Measurements from ENCODE around the gene CLSTN2.

Gene CLSTN2

DNA sequence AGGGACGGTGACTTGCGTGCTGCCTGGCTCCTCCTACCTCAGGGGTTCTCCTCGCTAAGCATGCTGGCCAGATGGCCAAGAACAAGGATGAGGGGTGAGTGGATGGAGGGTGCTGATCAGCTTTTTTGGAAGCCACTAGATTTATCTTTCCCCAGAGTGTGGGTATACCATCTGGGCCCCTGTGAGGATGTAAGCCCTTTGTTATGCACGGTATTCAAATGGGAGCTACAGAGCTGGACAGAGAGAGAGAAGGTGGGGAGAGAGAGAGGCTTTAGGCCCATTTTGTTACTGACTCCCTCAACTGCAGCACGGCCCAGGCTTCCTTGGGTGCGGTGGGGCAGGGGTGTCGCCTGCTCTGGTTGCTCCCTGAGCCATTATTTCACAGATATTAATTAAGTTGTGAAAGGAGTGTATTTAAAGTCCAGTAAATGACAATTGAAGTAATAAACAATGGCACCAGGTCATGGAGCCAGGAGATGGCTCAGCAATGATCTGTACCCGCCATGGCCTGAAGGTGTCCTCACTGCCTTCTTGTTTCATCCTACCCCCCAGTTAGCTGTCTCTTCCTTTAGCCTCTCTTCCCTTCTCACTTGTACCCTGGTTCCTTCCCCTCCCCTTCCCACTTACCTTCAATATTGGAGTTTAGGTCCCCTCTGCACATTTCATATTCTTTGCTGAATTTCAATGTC, 158.0 kb downstream of the CLSTN2 start:
- DNase-seq (ENCODE audit: low read depth in 2 of 2), result no peak

DNA sequence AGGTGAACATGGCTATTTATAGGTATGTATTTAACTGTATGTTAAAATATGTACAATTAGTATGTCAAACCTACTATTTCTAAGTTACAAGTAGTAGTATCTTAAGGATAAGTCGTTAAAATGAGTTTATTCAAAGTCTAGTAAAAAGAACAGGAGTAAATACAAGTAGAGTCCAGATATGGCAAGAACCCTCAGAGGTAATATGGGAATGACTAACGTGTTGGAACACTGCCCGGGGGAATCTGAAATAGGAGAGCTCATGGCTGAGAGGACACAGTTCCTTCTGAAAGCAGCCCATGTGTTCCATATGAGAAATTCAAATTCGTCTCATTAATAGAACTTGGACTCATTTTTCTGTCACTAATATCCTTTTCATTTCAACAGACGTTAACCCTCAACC, 158.8 kb downstream of the CLSTN2 start:
- DNase-seq (ENCODE audit: low read depth in 2 of 2), result no peak

GRCh38 chr3:140094487-140094886, 159.5 kb downstream of the CLSTN2 start:
- DNase-seq (ENCODE audit: low read depth in 2 of 2), result no peak

- no peak for DNase-seq (ENCODE audit: low read depth in 2 of 2)
Measured at GRCh38 chr3:140096037-140096436, 161.1 kb downstream of the CLSTN2 start.

- no peak for DNase-seq (ENCODE audit: low read depth in 2 of 2)
Measured at GRCh38 chr3:140097874-140098635, 163.1 kb downstream of the CLSTN2 start.

GRCh38 chr3:140100479-140100878, 165.5 kb downstream of the CLSTN2 start:
- DNase-seq (ENCODE audit: low read depth in 2 of 2), result no peak

GRCh38 chr3:140103166-140103565, 168.2 kb downstream of the CLSTN2 start:
- no peak for DNase-seq (ENCODE audit: low read depth in 2 of 2)

DNA sequence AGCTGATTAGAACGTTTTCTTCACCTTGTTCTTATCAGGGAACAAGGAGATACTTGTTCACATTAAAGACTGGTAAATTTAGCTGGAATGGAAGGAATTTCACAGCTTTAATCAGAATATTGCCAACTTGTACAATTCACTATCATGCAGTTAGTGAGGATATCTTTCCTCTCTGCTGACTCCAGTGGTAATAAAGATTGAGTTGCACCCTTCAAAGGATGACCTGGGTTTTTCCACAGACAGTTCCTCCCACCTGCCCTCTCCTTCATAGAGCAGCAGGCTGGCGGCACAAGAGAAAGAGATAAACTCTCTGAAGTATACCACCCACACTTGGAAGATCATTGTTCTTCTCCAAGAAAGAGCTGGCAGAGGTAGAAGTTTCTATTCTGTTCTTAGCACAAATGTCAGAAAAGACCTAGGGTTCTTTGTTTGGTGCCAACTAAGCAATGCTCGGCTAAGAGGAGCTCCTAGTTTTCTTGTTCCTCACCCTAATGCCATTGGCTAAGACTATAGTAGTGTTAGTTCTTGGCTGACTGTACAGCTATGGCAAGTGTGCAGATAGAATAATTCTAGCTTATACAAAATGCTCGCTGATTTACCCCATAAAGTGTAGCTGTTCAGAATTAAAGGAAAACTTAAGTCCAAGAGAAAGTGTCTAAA, 169.1 kb downstream of the CLSTN2 start:
- no peak for DNase-seq (ENCODE audit: low read depth in 2 of 2)

- DNase-seq (ENCODE audit: low read depth in 2 of 2), result no peak
Measured at GRCh38 chr3:140113996-140114788, 179.2 kb downstream of the CLSTN2 start.

GRCh38 chr3:140114789-140115080, 179.8 kb downstream of the CLSTN2 start:
- no peak for DNase-seq (ENCODE audit: low read depth in 2 of 2)

DNA sequence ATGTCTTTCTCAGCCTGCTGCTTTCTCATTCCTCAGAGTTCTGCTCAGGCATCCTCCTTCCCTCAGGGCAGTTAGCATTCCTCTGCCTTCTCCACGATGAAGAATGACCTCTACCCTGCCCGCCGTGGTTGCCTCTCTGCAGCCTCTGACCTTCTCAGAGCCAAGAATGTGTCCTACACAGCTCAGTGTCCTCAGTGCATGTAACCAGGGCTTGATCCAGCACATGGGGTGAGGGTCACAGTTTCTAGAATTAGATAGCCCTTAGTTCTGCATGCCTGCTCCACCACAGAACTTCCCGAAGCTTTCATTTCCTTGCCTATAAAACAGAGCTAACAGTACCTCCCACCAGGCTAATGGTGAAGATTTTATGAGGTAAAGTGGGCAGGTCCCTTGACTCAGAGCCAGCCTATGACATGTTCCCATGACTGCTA, 182.1 kb downstream of the CLSTN2 start:
- DNase-seq (ENCODE audit: low read depth in 2 of 2), result no peak

DNA sequence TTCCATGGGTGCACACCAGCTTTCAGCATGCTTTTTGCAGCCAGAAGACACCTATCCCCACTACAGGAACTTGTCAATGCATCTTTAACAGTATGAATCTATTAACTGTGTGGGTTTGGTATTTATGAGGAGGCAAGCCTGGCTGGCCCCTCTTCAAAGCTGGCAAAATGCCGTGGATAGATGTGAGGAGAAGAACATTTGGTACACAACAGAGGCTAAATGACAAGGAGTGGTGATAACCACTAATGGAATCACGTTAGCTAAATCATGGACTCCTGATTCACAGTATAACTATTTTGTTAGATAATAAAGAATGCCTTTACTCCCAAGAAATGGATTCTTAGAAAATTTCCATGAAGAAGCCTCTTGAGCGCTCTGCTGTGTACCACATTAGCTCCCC, 187.2 kb downstream of the CLSTN2 start:
- no peak for DNase-seq (ENCODE audit: low read depth in 2 of 2)

GRCh38 chr3:140128217-140128616, 193.2 kb downstream of the CLSTN2 start:
- no peak for DNase-seq (ENCODE audit: low read depth in 2 of 2)

DNA sequence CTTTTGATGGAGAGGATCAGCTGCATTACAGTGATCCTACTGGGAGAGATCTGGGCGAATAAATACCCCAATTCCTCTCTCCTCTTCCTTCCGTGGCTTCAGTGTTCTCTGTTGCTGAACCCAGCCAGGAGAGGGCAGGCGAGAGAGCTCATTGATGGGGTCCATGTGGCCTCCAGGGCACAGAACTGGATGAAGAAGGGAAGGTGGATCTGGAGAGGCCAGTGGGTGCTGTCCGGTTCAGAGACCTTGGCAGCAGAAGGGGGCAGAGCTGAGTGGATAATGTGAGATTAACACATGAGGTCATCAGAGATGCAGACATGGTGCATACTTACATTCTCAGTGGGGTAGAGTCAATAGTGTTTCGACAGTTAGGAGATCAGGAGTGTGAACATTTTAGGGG, 193.6 kb downstream of the CLSTN2 start:
- no peak for DNase-seq (ENCODE audit: low read depth in 2 of 2)

DNA sequence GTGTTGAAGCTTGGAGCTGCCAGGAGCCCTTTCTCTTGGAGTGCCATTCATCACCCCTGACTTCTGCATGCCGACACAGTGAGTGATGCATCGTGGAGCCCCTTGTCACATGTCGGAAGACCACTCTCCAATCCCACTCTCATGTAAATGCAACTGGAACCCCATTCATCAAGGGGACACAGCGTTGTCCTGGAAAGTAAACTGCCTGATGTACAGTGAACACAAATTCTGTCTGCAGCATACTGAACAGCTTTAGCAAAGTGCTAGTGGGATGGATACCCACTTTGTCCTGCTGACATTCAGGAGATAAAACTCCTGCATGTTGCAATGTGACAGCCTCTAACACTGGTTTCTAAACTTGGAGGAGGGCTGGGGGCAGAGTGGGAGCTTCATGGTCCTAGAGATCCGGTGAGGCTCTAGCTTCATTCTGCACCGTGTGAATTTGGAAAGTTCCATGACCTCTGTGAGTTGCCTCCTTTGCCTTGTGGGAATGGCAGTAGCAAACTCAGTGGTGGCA, 194.8 kb downstream of the CLSTN2 start:
- no peak for DNase-seq (ENCODE audit: low read depth in 2 of 2)

- no peak for DNase-seq (ENCODE audit: low read depth in 2 of 2)
Measured at GRCh38 chr3:140131895-140132294, 196.9 kb downstream of the CLSTN2 start.

GRCh38 chr3:140134231-140134965, 199.4 kb downstream of the CLSTN2 start:
- no peak for DNase-seq (ENCODE audit: low read depth in 2 of 2)

- DNase-seq (ENCODE audit: low read depth in 2 of 2), result no peak
Measured at GRCh38 chr3:140135461-140135860, 200.5 kb downstream of the CLSTN2 start.

DNA sequence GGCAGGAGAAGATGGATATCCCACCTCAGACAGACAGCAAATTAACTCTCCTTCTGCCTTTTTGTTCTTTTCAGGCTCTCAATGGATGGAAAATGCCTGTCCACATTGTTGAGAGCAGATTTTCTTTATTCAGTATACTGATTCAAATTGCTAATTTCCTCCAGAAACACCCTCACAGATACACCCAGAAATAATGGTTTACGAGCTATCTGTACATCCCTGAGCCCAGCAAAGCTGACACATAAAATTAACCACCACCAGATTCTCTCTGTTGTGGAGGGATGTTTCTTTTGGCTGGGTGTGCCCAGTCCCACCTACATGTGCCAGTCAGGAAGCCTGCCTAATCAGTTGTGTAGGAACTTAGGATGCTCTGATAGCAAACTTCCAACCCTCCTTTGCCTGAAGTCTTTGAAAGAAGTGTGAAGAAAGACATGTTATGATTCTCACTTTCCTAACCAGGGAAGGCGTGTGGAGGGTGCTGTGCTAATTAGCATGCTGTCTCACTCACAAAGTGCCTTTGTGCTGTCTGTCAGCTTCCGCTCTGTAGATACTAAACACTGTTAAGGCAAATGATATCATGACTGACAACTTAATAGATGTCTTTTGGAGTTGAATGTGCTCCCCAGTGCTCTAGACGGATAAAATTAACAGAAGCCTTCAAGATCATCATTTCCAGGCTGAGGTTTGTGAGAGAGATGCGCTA, 208.5 kb downstream of the CLSTN2 start:
- DNase-seq (ENCODE audit: low read depth in 2 of 2), result no peak

GRCh38 chr3:140145528-140145927, 210.5 kb downstream of the CLSTN2 start:
- no peak for DNase-seq (ENCODE audit: low read depth in 2 of 2)

- DNase-seq (ENCODE audit: low read depth in 2 of 2), result no peak
Measured at GRCh38 chr3:140146668-140147067, 211.7 kb downstream of the CLSTN2 start.

All from stimulated activated CD4-positive, alpha-beta T cell treated with anti-CD3 and anti-CD28 coated beads, Interleukin-12 subunit alpha, Interleukin-12 subunit beta, amount 100 ng/mL, for 24 hours (primary cell).